ENCODE measurements around the gene IRF4.

The IRF4 gene

GRCh38 chr6:382883-383810 lies 8.4 kb upstream of the IRF4 start:
- no peak for DNase-seq

DNA sequence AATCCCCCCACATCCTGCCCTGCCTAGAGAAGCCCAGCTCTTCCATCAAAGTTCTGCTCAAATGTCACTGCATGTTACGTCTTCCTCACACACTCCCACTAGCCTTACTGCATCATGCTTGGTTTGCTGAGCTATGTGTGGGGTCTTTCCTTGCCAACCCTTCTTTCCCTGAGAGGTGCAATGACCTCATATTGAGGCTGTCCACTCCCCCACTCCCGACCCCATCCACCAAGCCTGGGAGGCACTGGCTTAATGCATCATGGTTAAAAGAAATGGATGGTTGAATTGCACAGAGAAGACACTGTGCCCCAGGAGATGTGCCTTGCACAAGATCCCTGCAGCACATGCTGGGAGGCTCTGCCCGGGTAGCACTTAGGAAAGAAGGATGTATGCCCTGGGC lies 7.7 kb upstream of the IRF4 start:
- DNase-seq, result no peak

DNA sequence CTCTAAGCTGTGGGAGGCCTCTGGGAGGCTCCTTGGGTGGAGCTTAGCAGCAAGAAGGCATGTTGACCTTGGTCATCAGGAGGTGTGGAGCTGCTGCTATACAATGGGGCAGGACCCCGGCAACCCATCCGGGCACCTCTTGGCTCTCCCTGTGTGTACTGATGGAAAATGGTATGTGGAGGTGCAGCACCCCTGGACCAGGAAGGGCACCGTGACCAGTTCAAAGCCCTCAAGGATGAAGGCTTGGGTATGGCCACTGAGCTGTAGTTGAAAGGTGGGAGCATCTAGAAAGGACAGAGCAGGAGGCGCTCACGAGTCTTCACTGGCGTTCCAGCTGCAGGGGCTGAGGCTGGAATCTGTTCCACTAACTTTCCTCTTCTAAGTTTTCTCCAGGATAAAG lies 6.7 kb upstream of the IRF4 start:
- DNase-seq, result no peak

- no peak for DNase-seq
These were observed 5.9 kb upstream of the IRF4 start for GRCh38 chr6:385614-386013.

DNA sequence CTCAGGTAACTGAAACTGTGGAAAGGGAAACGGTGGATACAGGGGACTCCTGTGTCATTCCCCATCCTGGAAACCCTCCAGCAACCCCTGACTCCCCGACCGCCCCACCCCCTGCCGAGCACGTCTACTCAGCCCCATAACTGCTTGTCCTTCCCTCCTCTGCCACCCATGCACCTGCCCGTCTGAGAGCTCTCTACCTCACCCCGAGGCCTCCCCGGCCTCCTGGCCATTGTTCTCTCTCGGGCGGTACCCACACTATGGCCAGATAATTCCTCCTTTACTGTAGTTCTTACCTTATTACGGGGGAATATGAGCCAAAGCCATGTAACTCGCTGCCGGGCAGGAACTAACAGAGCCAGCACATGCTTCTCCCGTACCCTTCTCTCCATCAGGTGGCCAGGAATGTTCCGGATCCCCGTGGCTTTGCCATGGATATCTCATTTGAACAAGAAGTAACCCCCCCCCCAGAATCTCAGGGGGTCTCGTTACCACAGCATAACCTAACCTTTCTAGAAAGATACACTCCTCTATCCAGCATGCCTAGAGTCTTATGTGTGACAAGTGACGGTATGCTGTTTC lies 4.8 kb upstream of the IRF4 start:
- DNase-seq, result no peak

- no peak for DNase-seq
These were observed 4.2 kb upstream of the IRF4 start for GRCh38 chr6:387293-387741.

DNA sequence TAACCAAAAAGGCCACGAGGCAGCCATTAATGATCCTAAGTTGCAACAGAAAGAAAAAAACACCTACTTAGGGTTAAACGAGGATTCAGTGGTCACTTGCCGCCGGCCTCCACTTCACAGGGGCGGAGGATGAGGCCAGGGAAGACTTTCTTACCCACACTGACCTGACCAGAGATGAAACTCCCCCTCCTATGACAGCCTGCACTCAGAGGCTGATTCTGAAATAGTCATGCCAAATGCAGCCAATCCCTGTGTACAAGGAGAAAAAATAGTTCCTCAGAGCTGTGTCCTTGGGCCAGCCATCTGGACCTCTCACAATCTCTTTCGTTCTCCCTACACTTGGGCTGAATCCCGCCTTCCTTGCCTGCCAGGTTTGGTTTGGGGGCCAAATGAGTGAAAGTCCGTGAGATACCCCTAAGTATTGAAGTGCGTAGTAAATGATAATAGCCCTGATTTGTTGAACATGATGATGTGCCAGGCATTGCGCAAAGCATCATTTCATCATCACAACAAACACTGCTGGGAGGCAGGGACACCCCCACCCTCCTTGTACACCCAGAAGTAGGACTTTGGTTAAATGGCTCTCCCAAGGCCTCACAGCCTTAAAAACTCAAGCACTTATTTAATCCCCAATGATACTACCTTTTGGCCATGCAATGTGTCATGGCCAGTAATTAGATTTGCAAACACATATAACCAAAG lies 3.2 kb upstream of the IRF4 start:
- no peak for DNase-seq

- DNase-seq, result no peak
These were observed 2.4 kb upstream of the IRF4 start for GRCh38 chr6:389143-389542.

GRCh38 chr6:389622-390021 lies 1.9 kb upstream of the IRF4 start:
- no peak for DNase-seq

DNA sequence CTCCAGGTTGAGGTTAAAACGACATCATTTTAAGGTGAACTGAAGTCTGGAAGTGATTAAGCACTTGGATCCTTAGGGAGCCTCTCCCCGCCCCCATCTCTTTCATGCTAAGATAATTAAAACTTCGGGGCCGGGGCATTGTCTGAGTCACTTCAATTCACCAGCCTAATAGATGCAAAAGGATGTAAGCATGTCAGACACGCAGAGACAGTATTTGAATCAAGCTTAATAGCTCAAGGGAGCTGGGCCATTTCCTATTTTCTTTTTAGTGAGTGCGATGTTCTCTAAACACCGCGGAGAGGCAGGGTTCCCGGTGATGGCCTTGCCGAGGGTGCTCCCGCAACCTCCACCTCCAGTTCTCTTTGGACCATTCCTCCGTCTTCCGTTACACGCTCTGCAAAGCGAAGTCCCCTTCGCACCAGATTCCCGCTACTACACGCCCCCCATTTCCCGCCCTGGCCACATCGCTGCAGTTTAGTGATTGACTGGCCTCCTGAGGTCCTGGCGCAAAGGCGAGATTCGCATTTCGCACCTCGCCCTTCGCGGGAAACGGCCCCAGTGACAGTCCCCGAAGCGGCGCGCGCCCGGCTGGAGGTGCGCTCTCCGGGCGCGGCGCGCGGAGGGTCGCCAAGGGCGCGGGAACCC lies 516 bp upstream of the IRF4 start:
- DNase-seq, result no peak

- peak; percentile 4 for DNase-seq
These were observed 1.2 kb downstream of the IRF4 start for GRCh38 chr6:392441-393390.

GRCh38 chr6:393391-394221 lies 2.1 kb downstream of the IRF4 start:
- DNase-seq, result no peak

DNA sequence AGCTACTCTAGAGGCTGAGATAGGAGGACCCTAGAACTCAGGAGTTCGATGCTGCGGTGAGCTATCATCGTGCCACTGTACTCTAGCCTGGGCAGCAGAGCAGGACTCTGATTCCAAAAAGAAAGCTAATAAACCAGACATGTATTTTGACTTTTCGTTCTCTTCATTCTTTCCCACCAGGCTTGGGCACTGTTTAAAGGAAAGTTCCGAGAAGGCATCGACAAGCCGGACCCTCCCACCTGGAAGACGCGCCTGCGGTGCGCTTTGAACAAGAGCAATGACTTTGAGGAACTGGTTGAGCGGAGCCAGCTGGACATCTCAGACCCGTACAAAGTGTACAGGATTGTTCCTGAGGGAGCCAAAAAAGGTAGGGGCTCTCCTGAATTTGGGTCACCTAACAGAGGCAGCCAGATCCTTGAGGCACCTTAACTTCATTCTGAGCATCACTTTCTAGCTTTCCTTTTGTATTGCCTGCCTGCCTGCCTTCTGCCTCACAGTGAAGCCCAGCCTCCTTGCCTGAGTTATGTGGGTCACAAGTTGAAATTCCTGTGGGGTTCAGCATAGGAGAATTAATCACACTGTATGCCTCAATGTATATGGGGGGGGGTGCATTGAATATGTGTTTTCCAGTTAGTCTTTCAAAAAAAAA lies 3.2 kb downstream of the IRF4 start:
- DNase-seq, result no peak

DNA sequence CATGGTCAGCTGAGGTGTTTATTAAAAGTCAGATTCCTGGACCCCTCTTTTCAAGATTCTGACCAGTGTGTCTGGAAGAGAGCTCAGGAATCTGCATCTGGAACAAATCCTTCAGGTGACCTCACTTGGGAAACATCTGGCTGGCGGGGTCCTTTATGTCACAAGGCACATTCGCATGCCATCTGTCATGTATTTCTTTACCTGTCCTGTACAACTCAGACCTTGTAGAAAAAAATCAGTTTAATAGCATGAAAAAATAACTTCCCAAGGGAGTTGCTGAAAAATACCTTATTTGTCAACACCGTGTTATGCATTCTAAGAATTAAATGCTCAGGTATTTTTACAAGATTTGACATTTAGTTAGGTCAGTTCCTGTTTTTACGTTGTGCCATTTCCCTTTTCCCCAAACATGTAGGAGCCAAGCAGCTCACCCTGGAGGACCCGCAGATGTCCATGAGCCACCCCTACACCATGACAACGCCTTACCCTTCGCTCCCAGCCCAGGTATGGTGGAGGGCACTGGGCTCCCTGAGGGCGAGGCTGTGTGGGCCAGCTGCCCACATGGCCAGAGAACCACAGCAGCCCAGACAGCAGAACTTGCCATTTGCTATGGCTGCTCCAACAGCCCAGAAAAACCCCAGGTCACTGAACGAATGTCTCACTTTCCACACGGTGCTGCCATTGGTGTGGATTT lies 4.0 kb downstream of the IRF4 start:
- peak; percentile 4 for DNase-seq

GRCh38 chr6:396126-396520 lies 4.6 kb downstream of the IRF4 start:
- no peak for DNase-seq

DNA sequence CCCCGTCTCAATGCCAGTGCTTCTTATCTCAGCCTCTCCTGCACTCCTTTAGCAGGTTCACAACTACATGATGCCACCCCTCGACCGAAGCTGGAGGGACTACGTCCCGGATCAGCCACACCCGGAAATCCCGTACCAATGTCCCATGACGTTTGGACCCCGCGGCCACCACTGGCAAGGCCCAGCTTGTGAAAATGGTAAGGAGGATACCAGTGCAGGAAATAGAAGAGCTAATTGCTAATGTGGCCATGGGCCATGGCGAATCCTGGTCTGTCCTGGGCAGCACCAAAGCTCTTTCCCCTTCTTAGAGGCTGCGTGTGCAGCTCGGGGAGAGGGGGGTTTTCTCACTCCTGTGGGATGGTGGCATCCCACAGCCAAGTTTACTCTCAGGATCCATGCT lies 5.5 kb downstream of the IRF4 start:
- no peak for DNase-seq

GRCh38 chr6:397604-398003 lies 6.1 kb downstream of the IRF4 start:
- no peak for DNase-seq

DNA sequence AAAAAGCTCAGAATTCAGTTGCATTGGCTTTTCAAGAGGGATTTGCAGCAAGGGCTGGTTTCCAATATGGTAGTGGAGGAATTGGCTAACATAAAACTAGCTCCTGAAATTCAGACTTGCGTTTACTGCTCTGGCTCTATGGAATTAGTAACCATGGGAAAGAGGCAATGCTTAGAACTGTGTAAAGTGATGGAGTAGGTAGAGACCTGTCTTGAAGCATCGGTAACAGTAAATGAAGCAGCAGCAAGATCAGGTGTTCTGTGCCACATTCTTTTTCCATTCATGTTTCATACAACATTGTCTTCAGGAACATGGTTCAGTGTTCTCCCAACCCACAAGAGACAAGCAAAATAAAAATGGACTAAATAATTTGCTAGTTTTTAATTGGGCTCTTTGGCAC lies 6.5 kb downstream of the IRF4 start:
- DNase-seq, result no peak

- DNase-seq, result no peak
These were observed 7.1 kb downstream of the IRF4 start for GRCh38 chr6:398558-399078.
